ENCODE data around the gene NR2F1-AS1. TPM values are rescaled to one million over a fixed set of nuclear protein-coding genes. Genes with fewer than 3 reads are reported as not detected.

NR2F1-AS1 gene
- total and polyA plus RNA-seq, 2 experiments from 2014 or later, result 0.59 to 4.5 TPM

DNA sequence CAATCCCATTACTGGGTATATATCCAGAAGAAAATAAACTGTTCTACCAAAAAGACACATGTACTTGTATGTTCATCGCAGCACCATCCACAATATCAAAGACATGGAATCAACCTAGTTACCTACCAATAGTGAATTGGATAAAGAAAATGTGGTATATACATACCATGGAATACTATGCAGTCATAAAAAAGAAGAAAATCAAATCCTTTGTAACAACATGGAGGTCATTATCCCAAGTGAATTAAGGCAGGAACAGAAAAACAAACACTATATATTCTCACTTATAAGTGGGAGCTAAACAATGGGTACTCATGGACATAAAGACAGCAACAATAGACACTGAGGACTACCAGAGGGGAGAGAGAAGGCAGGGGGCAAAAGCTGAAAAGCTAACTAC, 67.7 kb downstream of the NR2F1-AS1 start (continued):
- TF ChIP-seq, protein P1, sequence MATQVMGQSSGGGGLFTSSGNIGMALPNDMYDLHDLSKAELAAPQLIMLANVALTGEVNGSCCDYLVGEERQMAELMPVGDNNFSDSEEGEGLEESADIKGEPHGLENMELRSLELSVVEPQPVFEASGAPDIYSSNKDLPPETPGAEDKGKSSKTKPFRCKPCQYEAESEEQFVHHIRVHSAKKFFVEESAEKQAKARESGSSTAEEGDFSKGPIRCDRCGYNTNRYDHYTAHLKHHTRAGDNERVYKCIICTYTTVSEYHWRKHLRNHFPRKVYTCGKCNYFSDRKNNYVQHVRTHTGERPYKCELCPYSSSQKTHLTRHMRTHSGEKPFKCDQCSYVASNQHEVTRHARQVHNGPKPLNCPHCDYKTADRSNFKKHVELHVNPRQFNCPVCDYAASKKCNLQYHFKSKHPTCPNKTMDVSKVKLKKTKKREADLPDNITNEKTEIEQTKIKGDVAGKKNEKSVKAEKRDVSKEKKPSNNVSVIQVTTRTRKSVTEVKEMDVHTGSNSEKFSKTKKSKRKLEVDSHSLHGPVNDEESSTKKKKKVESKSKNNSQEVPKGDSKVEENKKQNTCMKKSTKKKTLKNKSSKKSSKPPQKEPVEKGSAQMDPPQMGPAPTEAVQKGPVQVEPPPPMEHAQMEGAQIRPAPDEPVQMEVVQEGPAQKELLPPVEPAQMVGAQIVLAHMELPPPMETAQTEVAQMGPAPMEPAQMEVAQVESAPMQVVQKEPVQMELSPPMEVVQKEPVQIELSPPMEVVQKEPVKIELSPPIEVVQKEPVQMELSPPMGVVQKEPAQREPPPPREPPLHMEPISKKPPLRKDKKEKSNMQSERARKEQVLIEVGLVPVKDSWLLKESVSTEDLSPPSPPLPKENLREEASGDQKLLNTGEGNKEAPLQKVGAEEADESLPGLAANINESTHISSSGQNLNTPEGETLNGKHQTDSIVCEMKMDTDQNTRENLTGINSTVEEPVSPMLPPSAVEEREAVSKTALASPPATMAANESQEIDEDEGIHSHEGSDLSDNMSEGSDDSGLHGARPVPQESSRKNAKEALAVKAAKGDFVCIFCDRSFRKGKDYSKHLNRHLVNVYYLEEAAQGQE (IDR thresholded peaks at IDR 0.05; ENCODE audit: unreplicated experiment), result no peak
- TF ChIP-seq POLR2AphosphoS5 (IDR thresholded peaks at IDR 0.05; ENCODE audit: low read depth) (no peak), CREB1 (CRISPR knock-in tag; IDR thresholded peaks at IDR 0.05; ENCODE audit: low read depth) (no peak), EZH2phosphoT487 (IDR thresholded peaks at IDR 0.05; ENCODE audit: unreplicated experiment) (no peak)
- TF ChIP-seq, protein P2, sequence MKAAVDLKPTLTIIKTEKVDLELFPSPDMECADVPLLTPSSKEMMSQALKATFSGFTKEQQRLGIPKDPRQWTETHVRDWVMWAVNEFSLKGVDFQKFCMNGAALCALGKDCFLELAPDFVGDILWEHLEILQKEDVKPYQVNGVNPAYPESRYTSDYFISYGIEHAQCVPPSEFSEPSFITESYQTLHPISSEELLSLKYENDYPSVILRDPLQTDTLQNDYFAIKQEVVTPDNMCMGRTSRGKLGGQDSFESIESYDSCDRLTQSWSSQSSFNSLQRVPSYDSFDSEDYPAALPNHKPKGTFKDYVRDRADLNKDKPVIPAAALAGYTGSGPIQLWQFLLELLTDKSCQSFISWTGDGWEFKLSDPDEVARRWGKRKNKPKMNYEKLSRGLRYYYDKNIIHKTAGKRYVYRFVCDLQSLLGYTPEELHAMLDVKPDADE (IDR thresholded peaks at IDR 0.05), result no peak

DNA sequence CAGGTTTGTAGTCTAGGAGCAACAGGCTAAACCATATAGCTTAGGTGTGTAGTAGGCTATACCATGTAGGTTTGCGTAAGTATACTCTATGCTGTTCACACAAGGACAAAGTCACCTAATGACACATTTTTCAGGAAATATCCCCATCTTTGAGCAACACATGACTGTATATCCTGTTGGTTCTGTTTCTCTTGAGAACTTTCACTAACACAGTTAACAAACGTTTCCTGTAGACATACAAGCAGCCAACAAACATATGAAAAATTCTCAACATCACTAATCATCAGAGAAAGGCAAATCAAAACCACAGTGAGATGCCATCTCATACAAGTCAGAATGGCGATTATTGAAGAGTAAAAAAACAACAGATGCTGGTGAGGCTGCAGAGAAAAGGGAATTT, 68.2 kb downstream of the NR2F1-AS1 start:
- no peaks in the 10 kb centered on the region for H3K9me2 ChIP-seq (ENCODE audit: insufficient read depth)

More for the DNA sequence above, 68.2 kb downstream of the NR2F1-AS1 start:
- Histone ChIP-seq H3K79me2 (replicated peaks; ENCODE audit: insufficient read depth) (no peaks in the 10 kb centered on the region), H3K36me3 (ENCODE audit: insufficient read depth) (no peaks in the 10 kb centered on the region), H3K27me3 (ENCODE audit: insufficient read depth) (no peaks in the 10 kb centered on the region), H3K27ac (ENCODE audit: low read depth) (no peak overlapping the region), H4K20me1 (replicated peaks; ENCODE audit: insufficient read depth) (no peaks in the 10 kb centered on the region), H3K4me3 (no peak overlapping the region), H2AFZ (no peak overlapping the region), H3K4me1 (ENCODE audit: insufficient read depth) (no peaks in the 10 kb centered on the region), H3K4me2 (no peak overlapping the region), H3F3A (replicated peaks; ENCODE audit: low read depth) (no peaks in the 10 kb centered on the region)
- no peaks in the 10 kb centered on the region for H3K27me3 Mint-ChIP-seq (ENCODE audit: insufficient read depth, low read depth, poor library complexity)
- no peaks in the 10 kb centered on the region for H3K36me3 Mint-ChIP-seq (ENCODE audit: low read depth)
- H3K4me1 Mint-ChIP-seq, result peaks cover 4% of the 10 kb centered on the region; the same call in 1 of the 3 replicates
- H3K27ac Mint-ChIP-seq, result no peak overlapping the region
- DNase-seq (ENCODE audit: low spot score) (no peak), ATAC-seq (no peak)
- no peak overlapping the region for H3K4me3 Mint-ChIP-seq
- TF ChIP-seq ZNF114 (CRISPR knock-in tag; IDR thresholded peaks at IDR 0.05), result no peak
- no peak for TF ChIP-seq STAT1 (IDR thresholded peaks at IDR 0.05; ENCODE audit: unreplicated experiment)
- no peak for TF ChIP-seq JUNB (IDR thresholded peaks at IDR 0.05; ENCODE audit: unreplicated experiment)
- TF ChIP-seq, protein P1 (IDR thresholded peaks at IDR 0.05; ENCODE audit: unreplicated experiment), result no peak
- TF ChIP-seq, protein P3, sequence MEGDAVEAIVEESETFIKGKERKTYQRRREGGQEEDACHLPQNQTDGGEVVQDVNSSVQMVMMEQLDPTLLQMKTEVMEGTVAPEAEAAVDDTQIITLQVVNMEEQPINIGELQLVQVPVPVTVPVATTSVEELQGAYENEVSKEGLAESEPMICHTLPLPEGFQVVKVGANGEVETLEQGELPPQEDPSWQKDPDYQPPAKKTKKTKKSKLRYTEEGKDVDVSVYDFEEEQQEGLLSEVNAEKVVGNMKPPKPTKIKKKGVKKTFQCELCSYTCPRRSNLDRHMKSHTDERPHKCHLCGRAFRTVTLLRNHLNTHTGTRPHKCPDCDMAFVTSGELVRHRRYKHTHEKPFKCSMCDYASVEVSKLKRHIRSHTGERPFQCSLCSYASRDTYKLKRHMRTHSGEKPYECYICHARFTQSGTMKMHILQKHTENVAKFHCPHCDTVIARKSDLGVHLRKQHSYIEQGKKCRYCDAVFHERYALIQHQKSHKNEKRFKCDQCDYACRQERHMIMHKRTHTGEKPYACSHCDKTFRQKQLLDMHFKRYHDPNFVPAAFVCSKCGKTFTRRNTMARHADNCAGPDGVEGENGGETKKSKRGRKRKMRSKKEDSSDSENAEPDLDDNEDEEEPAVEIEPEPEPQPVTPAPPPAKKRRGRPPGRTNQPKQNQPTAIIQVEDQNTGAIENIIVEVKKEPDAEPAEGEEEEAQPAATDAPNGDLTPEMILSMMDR (conservative IDR thresholded peaks at IDR 0.05; ENCODE audit: low read depth in 2 of 2), result no peak
- TF ChIP-seq, protein P2 (IDR thresholded peaks at IDR 0.05), result no peak
- no peak for TF ChIP-seq ZNF331 (CRISPR knock-in tag; IDR thresholded peaks at IDR 0.05; ENCODE audit: low read depth)
- no peak for TF ChIP-seq NANOG (IDR thresholded peaks at IDR 0.05; ENCODE audit: borderline replicate concordance)
- no peak for TF ChIP-seq EZH2 (IDR thresholded peaks at IDR 0.05; ENCODE audit: low read depth, unreplicated experiment)
- H3K9me3 Mint-ChIP-seq, result no peaks in the 10 kb centered on the region; the same call in 2 of the 3 replicates
